Loucy (cell line): ENCODE results near the gene POC1A.

Source experiments
- CTCF ChIP-seq: fragments of 200-600 bp; sonication (generic); conservative IDR thresholded peaks from 2 replicates; pipeline ENCODE4 v1.5.1; 2014; ENCODE audit warnings: mild to moderate bottlenecking, antibody characterized with exemption, low read length
- EZH2phosphoT487 ChIP-seq: fragments of 200-600 bp; IDR thresholded peaks from 2 replicates; pipeline ENCODE4 v1.6.1; 2018; ENCODE audit warnings: antibody characterized with exemption, mild to moderate bottlenecking, moderate library complexity, borderline replicate concordance

GRCh38 chr3:52162250-52162872 lies 8.1 kb upstream of the POC1A start:
- no peak for TF ChIP-seq CTCF
- no peak for TF ChIP-seq EZH2phosphoT487
